Natural killer cell (primary cell): ENCODE results near the gene PGRMC2. TPM values are rescaled to one million over a fixed set of nuclear protein-coding genes. Genes with fewer than 3 reads are reported as not detected.

Experiments
- ATAC-seq, 3 donors: fragments of 150-1000 bp in 2 of 3; fragments of 200-7000 bp in 1 of 3; cut with Tn5 transposase; 1 replicate in 1 of 3; 2 replicates in 2 of 3; pipeline ENCODE4 v1.10.0; 2021; ENCODE audit warnings: mild to moderate bottlenecking in 2 of 3, moderate library complexity in 2 of 3
- DNase-seq, 2 donors: peaks; one replicate each; pipeline versions ENCODE4 v3.0.0 to v3.0.0-alpha.2; 2013 to 2021; ENCODE audit warnings: mixed read lengths in 1 of 2
- H3K27ac ChIP-seq: one replicate; pipeline ENCODE4 v1.5.1; 2013; ENCODE audit warnings: mild to moderate bottlenecking, low read length
- H3K27me3 ChIP-seq: one replicate; pipeline ENCODE4 v1.6.1; 2013; ENCODE audit warnings: low read length; ENCODE audit not compliant: control insufficient read depth, insufficient read depth
- H3K36me3 ChIP-seq: one replicate; pipeline ENCODE4 v1.6.1; 2013; ENCODE audit warnings: low read length; ENCODE audit not compliant: control insufficient read depth, insufficient read depth
- H3K4me1 ChIP-seq: one replicate; pipeline ENCODE4 v1.6.1; 2013; ENCODE audit warnings: low read length; ENCODE audit not compliant: control insufficient read depth, insufficient read depth
- H3K4me3 ChIP-seq: one replicate; pipeline ENCODE4 v1.5.1; 2013; ENCODE audit warnings: low read length
- H3K9me3 ChIP-seq: one replicate; pipeline ENCODE4 v1.6.1; 2013; ENCODE audit warnings: low read length; ENCODE audit not compliant: control insufficient read depth, insufficient read depth
- H3K27ac Mint-ChIP-seq, 2 donors: one replicate each; pipeline ENCODE4 v1.8.0; 2022; ENCODE audit warnings: mild to moderate bottlenecking in 2 of 2, mixed read lengths in 2 of 2, moderate library complexity in 1 of 2
- H3K27me3 Mint-ChIP-seq, 2 donors: one replicate each; pipeline ENCODE4 v1.8.0; 2022; ENCODE audit warnings: low read depth in 2 of 2, mixed read lengths in 2 of 2
- H3K36me3 Mint-ChIP-seq: one replicate; pipeline ENCODE4 v1.8.0; 2022; ENCODE audit warnings: mixed read lengths
- H3K4me1 Mint-ChIP-seq, 2 donors: one replicate each; pipeline ENCODE4 v1.8.0; 2022; ENCODE audit warnings: mixed read lengths in 2 of 2
- H3K4me3 Mint-ChIP-seq: one replicate; pipeline ENCODE4 v1.8.0; 2022; ENCODE audit warnings: mild to moderate bottlenecking, moderate library complexity, mixed read lengths
- H3K9me3 Mint-ChIP-seq, 2 donors: one replicate each; pipeline ENCODE4 v1.8.0; 2022; ENCODE audit warnings: mixed read lengths in 2 of 2
- WGBS: methylation state at CpG from one replicate; pipeline ENCODE4 v1.1.7; 2013; ENCODE audit warnings: missing lambda C conversion rate; ENCODE audit not compliant: insufficient coverage; 5-methylcytosine and 5-hydroxymethylcytosine counted together
- intact Hi-C: fragments of 100-400 bp; cut with micrococcal nuclease; formaldehyde crosslinking; loops from one replicate; pipeline ENCODE4 v1.14.2; 2022
- total RNA-seq, 4 donors: library from RNA; stranded (reverse); fragments of 120-200 nt in 1 of 4; gene quantifications; one replicate each; pipeline versions ENCODE4 v1.2.3 to v1.2.4, GENCODE V29; 2013 to 2022
- TF ChIP-seq, protein P1 (sequence below): fragments of 200-600 bp; IDR thresholded peaks from one replicate; pipeline ENCODE4 v1.8.0; 2022; ENCODE audit warnings: antibody characterized with exemption

The PGRMC2 gene, protein sequence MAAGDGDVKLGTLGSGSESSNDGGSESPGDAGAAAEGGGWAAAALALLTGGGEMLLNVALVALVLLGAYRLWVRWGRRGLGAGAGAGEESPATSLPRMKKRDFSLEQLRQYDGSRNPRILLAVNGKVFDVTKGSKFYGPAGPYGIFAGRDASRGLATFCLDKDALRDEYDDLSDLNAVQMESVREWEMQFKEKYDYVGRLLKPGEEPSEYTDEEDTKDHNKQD
- 10 to 100 TPM; 42.0 to 58.6 (median 53.2) TPM for total RNA-seq
- 19.3 TPM for total RNA-seq (2013)

DNA sequence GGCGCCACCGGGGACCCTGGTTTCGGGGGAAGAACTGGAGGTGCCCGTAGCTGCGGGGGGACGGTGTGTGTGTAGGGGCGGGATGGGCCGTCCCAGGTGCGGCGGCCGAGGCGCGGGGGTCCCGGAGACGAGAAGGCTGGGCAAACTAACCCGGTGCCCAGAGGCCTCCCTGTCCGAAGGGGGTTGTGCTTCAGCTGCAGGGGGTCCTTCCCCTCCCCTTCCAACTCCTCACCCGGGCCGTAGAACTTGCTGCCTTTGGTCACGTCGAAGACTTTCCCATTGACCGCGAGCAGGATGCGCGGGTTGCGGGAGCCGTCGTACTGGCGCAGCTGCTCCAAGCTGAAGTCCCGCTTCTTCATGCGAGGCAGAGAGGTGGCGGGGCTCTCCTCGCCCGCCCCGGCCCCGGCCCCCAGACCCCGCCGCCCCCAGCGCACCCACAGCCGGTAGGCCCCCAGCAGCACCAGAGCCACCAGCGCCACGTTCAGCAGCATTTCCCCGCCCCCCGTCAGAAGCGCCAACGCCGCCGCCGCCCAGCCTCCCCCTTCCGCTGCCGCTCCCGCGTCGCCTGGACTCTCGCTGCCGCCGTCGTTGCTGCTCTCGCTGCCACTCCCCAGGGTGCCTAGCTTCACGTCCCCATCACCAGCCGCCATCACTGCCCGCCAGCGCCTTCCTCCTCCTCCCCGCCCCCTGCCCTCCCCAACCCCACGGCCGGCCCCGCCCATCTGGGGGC lies at the start of gene PGRMC2:
TSS of gene PGRMC2 (minus strand) at position 673 of the 730 bp plus-strand sequence. CDS start at position 650, 23 bp downstream.
- intact Hi-C loops: loop anchor here (2.0 to 5.0 kb wide), 4 partner anchors 225 to 805 kb away; partner anchors contain the start of genes LARP1B, PLK4 and SCLT1
- H3K4me3 Mint-ChIP-seq: peak within 1 kb of the TSS; percentile 93
- H3K4me3 ChIP-seq: peak within 1 kb of the TSS; percentile 87
- DNase-seq (peak in 1 of 2 donors; percentile 54), ATAC-seq (no peak)
- H3K4me1 Mint-ChIP-seq: peaks cover 39 to 40% of the 10 kb centered on the region in 2 donors
- no peaks in the 10 kb centered on the region for H3K36me3 Mint-ChIP-seq
- H3K36me3 ChIP-seq: no peaks in the 10 kb centered on the region
- H3K27me3 Mint-ChIP-seq: peaks cover 0 to 2% of the 10 kb centered on the region in 2 donors
- H3K9me3 Mint-ChIP-seq: no peaks in the 10 kb centered on the region
- H3K9me3 ChIP-seq: no peaks in the 10 kb centered on the region
- peaks cover 16% of the 10 kb centered on the region for H3K4me1 ChIP-seq
- H3K27ac Mint-ChIP-seq: peak within 1 kb of the TSS; percentile 85 to 90
- WGBS: under 1% methylated on average over 66 of the region's 67 CpGs
- TF ChIP-seq, protein P1, sequence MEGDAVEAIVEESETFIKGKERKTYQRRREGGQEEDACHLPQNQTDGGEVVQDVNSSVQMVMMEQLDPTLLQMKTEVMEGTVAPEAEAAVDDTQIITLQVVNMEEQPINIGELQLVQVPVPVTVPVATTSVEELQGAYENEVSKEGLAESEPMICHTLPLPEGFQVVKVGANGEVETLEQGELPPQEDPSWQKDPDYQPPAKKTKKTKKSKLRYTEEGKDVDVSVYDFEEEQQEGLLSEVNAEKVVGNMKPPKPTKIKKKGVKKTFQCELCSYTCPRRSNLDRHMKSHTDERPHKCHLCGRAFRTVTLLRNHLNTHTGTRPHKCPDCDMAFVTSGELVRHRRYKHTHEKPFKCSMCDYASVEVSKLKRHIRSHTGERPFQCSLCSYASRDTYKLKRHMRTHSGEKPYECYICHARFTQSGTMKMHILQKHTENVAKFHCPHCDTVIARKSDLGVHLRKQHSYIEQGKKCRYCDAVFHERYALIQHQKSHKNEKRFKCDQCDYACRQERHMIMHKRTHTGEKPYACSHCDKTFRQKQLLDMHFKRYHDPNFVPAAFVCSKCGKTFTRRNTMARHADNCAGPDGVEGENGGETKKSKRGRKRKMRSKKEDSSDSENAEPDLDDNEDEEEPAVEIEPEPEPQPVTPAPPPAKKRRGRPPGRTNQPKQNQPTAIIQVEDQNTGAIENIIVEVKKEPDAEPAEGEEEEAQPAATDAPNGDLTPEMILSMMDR: no peak
- H3K27me3 ChIP-seq: no peaks in the 10 kb centered on the region
- peak within 1 kb of the TSS; percentile 97 for H3K27ac ChIP-seq

DNA sequence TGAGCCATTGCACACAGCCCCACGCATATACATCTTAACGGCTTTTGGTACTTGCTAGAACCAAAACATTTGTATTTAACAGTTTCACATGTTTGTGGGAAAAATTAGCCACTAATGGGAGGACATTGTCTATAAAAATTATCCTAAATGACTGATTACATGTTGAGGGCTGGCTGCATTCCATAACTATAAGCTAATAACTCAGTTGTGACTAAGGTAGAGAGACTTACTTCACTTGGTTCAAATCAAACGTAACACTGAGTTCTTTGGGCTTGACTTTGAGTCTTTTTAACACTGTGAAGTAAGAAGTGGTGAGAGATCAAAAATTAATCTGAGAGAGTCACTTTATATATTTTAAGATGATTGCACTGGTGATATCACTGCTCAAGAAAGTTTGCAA lies 47.9 kb upstream of the PGRMC2 start:
- no peaks in the 10 kb centered on the region for H3K36me3 ChIP-seq
- no peaks in the 10 kb centered on the region for H3K4me1 ChIP-seq
- WGBS: 100% methylated on average over 1 of the region's 3 CpGs
- DNase-seq (no peak), ATAC-seq (no peak)
- no peaks in the 10 kb centered on the region for H3K27me3 ChIP-seq
- Mint-ChIP-seq H3K27ac (no peak overlapping the region), H3K4me1 (no peaks in the 10 kb centered on the region), H3K27me3 (no peaks in the 10 kb centered on the region), H3K36me3 (no peaks in the 10 kb centered on the region), H3K9me3 (peaks cover 0 to 2% of the 10 kb centered on the region in 2 donors), H3K4me3 (no peak overlapping the region)
- H3K9me3 ChIP-seq: no peaks in the 10 kb centered on the region
- intact Hi-C loops: no loop called here
- no peak overlapping the region for H3K4me3 ChIP-seq
- TF ChIP-seq, protein P1: no peak
- H3K27ac ChIP-seq: no peak overlapping the region

DNA sequence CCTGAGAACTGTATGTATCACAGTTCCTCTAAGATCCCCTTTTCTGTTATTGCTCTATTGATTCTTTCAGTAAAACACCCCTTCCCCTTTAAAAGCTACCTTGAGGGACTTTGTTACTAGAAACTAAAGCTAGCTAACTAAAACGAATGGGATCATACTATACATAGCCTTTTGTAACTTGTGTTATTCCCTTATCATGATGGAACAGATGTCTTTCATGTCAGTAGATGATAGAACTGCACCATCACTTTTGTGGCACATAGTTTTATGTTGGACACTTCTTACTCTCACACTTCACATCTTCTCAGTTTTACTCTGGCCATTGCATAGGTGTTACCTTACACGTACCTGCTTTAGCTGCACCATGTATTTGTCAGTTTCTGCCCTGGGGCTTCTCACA lies 46.6 kb upstream of the PGRMC2 start:
- Mint-ChIP-seq H3K36me3 (no peaks in the 10 kb centered on the region), H3K27me3 (no peaks in the 10 kb centered on the region), H3K27ac (no peak overlapping the region), H3K9me3 (peaks cover 0 to 2% of the 10 kb centered on the region in 2 donors), H3K4me1 (no peaks in the 10 kb centered on the region), H3K4me3 (no peak overlapping the region)
- 79% methylated on average over 2 of the region's 2 CpGs for WGBS
- H3K36me3 ChIP-seq: no peaks in the 10 kb centered on the region
- H3K27ac ChIP-seq: no peak overlapping the region
- H3K27me3 ChIP-seq: no peaks in the 10 kb centered on the region
- H3K4me3 ChIP-seq: no peak overlapping the region
- TF ChIP-seq, protein P1: no peak
- ATAC-seq (no peak), DNase-seq (no peak)
- intact Hi-C loops: no loop called here
- H3K4me1 ChIP-seq: no peaks in the 10 kb centered on the region
- no peaks in the 10 kb centered on the region for H3K9me3 ChIP-seq
